CD1c-positive myeloid dendritic cell (primary cell): ENCODE measurements around the gene DLEC1.
A peak's percentile ranks its signal among the peaks of the same experiment; 100 is the strongest.
"Not testable (repeated sequence)": the region's sequence is repeated elsewhere in the genome, so short reads cannot be mapped to it uniquely, and the experiment has no call there.

Experiments used
- DNase-seq: peaks from one replicate; pipeline ENCODE4 v3.0.0-alpha.2; 2016; ENCODE audit errors: extremely low spot score

DLEC1 gene

GRCh38 chr3:38036286-38036685, 2.7 kb upstream of the DLEC1 start:
- DNase-seq: no peak

GRCh38 chr3:38036906-38037305, 2.1 kb upstream of the DLEC1 start:
- no peak for DNase-seq

- DNase-seq: peak; percentile 10
These were observed 529 bp upstream of the DLEC1 start for GRCh38 chr3:38038447-38038911.

- peak; percentile 81 for DNase-seq
These were observed 872 bp downstream of the DLEC1 start for GRCh38 chr3:38039899-38040261.

GRCh38 chr3:38040401-38040800, 1.4 kb downstream of the DLEC1 start:
- DNase-seq: no peak

- DNase-seq: peak; percentile 11
These were observed 4.5 kb downstream of the DLEC1 start for GRCh38 chr3:38043486-38043885.

GRCh38 chr3:38046027-38046426, 7.0 kb downstream of the DLEC1 start:
- no peak for DNase-seq

GRCh38 chr3:38046821-38047220, 7.8 kb downstream of the DLEC1 start:
- no peak for DNase-seq

GRCh38 chr3:38047896-38048295, 8.9 kb downstream of the DLEC1 start:
- no peak for DNase-seq

- no peak for DNase-seq
These were observed 10.5 kb downstream of the DLEC1 start for GRCh38 chr3:38049358-38050126.

GRCh38 chr3:38051131-38051530, 12.1 kb downstream of the DLEC1 start:
- no peak for DNase-seq

- not testable (repeated sequence) for DNase-seq
These were observed 14.3 kb downstream of the DLEC1 start for GRCh38 chr3:38053286-38053685.

GRCh38 chr3:38053813-38054498, 14.9 kb downstream of the DLEC1 start:
- not testable (repeated sequence) for DNase-seq

GRCh38 chr3:38054499-38055001, 15.5 kb downstream of the DLEC1 start:
- DNase-seq: no peak

GRCh38 chr3:38059148-38059547, 20.1 kb downstream of the DLEC1 start:
- DNase-seq: no peak

GRCh38 chr3:38059591-38059990, 20.6 kb downstream of the DLEC1 start:
- no peak for DNase-seq

GRCh38 chr3:38062809-38063208, 23.8 kb downstream of the DLEC1 start:
- no peak for DNase-seq

- not testable (repeated sequence) for DNase-seq
These were observed 25.4 kb downstream of the DLEC1 start for GRCh38 chr3:38064453-38064852.

- DNase-seq: no peak
These were observed 28.7 kb downstream of the DLEC1 start for GRCh38 chr3:38067508-38068233.

GRCh38 chr3:38070013-38070412, 31.0 kb downstream of the DLEC1 start:
- DNase-seq: no peak

GRCh38 chr3:38077073-38077472, 38.1 kb downstream of the DLEC1 start:
- DNase-seq: not testable (repeated sequence)

- not testable (repeated sequence) for DNase-seq
These were observed 43.3 kb downstream of the DLEC1 start for GRCh38 chr3:38082296-38082695.
